Sciatic nerve (tissue), 2 donors: ENCODE measurements around the gene TFCP2. TPM values are rescaled to one million over a fixed set of nuclear protein-coding genes. Genes with fewer than 3 reads are reported as not detected.
A peak's percentile ranks its signal among the peaks of the same experiment; 100 is the strongest.
"Not testable (repeated sequence)": the region's sequence is repeated elsewhere in the genome, so short reads cannot be mapped to it uniquely, and the experiment has no call there.

Source experiments
- ATAC-seq: fragments of 200-7000 bp; cut with Tn5 transposase; one replicate; pipeline ENCODE4 v1.9.1; 2020; ENCODE audit warnings: mild to moderate bottlenecking, moderate library complexity
- DNase-seq: peaks from one replicate; pipeline ENCODE4 v3.0.0-alpha.2; 2020; ENCODE audit warnings: low spot score
- intact Hi-C: fragments of 100-400 bp; cut with DNase I; formaldehyde crosslinking; loops from one replicate; pipeline ENCODE4 v1.14.2; 2022
- total RNA-seq: library from RNA; stranded (reverse); fragmentation: NEBNext Ultra II Directional; extraction: Animal tissue kit (Norgen Biotek cat#: 25700); gene quantifications from one replicate; pipeline ENCODE4 v1.2.1, GENCODE V29; 2021
- donor health status: DM: no; HTN: no; CAD: no.
- donor health status: DM: no; HTN: no; CAD: no.

Gene TFCP2
- total RNA-seq, 1 donor from 2014 or later = 32.2 TPM

GRCh38 chr12:51103977-51104376, 69.0 kb downstream of the TFCP2 start:
- ATAC-seq = no peak
- no peak for DNase-seq
- intact Hi-C loops = no loop called here

DNA sequence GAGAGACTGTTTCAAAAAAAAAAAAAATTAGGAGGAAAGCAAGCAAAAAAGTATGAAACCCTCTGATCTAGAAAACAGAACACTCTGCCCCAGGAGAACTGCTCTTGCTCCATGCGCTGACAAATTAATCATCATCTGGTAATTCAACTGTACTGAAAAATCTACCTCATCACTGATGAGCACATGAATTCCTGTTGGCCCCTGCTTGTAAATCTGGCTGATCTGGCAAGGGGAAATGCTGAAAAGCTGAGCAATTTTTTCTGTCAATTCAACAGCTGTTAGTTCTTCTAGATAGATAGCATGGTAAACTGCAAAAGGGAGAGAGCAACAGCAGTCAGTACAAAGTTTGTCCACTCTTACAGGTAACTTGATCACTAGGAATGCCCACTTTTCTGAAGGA, 74.3 kb downstream of the TFCP2 start:
- DNase-seq = no peak
- no peak for ATAC-seq
- intact Hi-C loops = no loop called here

DNA sequence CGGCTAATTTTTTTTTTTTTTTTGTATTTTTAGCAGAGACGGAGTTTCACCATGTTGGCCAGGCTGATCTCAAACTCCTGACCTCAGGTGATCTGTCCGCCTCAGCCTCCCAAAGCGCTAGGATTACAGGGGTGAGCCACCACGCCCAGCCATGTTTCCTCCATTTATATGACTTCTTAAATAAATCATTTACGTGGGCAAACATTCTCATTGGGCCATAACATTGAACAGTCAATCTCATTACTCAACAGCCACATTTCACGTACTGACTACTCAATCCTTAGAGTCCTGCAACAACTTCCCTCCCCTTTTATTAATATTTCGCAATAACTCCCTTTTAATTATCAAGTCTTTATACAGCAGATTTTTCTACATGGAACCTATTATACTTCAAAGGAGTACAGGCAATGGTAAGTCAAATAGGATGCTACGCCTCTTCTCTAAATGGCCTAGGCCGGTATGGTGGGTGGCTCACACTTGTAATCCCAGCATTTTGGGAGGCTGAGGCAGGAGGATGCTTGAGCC, 82.2 kb downstream of the TFCP2 start:
- DNase-seq = no peak
- intact Hi-C loops = no loop called here
- no peak for ATAC-seq

DNA sequence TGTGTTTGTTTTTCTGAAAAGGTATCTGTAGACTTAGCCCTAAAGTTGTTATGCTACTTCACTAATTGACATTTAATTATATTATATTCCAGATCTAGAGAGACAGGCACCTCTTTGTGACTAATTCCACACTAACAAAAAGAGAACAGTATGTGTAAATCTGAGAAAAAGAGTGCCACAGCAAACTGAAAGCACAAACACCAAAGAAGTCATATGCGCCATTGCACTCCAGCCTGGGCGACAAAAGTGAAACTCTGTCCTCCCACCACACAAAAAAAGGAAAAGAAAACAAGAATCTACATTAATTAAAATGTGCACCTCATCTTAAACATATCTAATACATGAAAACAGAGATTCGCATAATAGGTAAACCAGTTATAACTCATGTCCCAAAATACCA, 85.1 kb downstream of the TFCP2 start:
- no peak for DNase-seq
- intact Hi-C loops = no loop called here
- no peak for ATAC-seq

DNA sequence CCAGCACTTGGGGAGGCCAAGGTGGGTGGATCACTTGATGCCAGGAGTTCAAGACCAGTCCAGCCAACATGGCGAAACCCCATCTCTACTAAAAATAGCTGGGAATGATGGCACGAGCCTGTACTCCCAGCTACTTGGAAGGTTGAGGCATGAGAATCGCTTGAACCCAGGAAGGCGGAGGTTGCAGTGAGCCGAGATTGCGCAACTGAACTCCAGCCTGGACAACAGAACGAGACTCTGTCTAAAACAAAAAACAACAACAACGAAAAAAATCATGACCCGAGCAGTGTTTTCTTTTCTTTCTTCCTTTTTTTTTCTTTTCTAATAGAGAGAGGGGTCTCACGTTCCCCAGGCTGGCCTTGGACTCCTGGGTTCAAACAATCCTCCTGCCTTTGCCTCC, 86.0 kb downstream of the TFCP2 start:
- intact Hi-C loops = no loop called here
- ATAC-seq (no peak), DNase-seq (no peak)

DNA sequence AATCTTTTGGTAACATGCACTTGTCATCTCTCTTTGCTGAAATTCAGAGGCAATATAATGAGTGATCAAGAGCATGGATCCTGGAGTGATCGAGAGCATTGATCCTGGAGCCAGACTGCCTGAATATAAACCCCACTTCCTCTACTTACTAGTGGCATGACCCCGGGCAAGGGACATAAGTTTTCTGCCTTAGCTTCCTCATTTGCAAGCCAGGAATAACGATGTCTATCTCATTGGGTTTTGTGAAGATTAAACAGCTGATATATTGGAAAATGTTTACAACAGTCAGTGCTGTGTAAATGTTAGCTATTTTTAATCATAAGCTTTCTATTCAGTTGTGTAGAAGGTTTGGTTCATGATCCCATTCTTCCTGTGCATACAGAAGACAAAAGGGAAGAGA, 87.2 kb downstream of the TFCP2 start:
- ATAC-seq = no peak
- intact Hi-C loops = no loop called here
- no peak for DNase-seq

DNA sequence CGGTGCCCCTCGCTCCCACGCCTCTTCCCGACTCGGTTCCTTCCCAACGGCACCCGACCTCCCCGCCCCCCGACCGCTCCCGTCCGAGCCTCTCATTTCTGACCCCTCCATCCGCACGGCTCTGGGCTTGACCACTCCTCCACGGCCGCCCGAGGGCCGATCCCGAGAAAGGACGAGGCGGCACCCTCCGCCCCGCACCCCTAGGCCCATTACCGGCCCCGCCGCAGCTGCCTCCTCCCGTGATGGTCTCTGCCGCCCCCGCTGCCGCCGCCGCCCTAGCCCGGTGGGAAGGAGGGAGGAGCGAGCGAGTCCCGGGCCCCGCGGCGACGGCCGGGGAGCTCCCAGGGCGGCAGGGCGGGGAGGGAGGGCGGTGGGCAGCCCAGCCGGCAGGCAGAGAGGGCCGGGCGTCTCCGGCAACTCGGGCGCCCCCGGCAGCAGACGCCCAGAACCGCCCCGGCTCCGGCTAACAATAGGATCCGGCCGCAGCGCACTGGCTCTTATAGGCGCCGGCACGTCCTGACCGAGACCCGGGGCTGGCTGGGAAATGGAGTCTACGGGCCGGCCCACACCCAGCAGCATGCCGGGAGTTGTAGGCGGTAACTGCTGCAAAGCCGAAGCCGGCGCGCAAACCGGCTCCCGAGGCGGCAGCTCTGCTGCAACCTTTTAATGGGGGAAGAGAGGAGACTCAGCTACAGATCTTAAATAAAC, 89.7 kb downstream of the TFCP2 start, which contains the start of gene CSRNP2:
TSS of gene CSRNP2 (minus strand) at position 471 of the 708 bp plus-strand sequence. CDS start 7,035 bp downstream, outside the sequence.
- ATAC-seq (peak; percentile 100), DNase-seq (peak; percentile 97)
- intact Hi-C loops = no loop called here

GRCh38 chr12:51082561-51083125, 90.3 kb downstream of the TFCP2 start:
- intact Hi-C loops = no loop called here
- DNase-seq (no peak), ATAC-seq (peak; percentile 5)

- no peak for ATAC-seq
These were observed 91.5 kb downstream of the TFCP2 start for GRCh38 chr12:51081421-51081820.

DNA sequence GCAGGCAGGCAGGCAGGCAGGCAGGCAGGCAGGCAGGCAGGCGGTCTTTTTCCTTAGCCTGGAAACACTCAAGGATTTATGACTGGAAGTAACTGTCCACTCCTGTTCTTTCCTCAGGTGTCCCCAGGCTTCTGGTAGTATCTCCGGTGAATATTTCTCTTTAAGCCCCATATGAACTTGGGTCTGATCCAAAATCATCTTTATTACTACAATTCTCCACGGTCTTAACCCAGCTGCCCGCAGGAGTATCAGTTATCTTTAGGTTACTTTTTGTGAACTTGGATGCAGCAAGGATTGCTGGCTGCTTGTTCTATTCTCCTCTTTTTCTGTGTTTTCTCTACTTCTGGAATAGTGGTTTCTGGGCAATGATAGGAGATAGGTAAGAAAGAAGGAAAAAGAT, 92.8 kb downstream of the TFCP2 start:
- DNase-seq (no peak), ATAC-seq (no peak)
- intact Hi-C loops = no loop called here

More at GRCh38 chr12:51081421-51081820, 91.5 kb downstream of the TFCP2 start:
- intact Hi-C loops = no loop called here
- DNase-seq = no peak

- intact Hi-C loops, ATAC-seq, DNase-seq: not testable (repeated sequence)
These were observed 94.1 kb downstream of the TFCP2 start for GRCh38 chr12:51078866-51079265.

DNA sequence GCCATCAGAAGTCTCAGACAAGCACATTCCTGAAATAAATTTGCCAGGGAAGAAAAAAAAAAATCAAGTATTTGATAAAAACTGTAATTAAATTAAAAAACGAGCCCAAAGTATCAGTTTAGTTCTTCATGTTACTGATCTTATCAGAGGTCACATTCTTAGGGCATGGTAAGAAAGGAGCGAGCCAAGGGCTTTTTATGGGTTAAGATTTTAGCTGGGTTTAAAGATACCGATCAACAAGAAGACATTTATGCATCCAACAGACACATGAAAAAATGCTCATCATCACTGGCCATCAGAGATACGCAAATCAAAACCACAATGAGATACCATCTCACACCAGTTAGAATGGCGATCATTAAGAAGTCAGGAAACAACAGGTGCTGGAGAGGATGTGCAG, 94.6 kb downstream of the TFCP2 start:
- ATAC-seq, intact Hi-C loops, DNase-seq: not testable (repeated sequence)

DNA sequence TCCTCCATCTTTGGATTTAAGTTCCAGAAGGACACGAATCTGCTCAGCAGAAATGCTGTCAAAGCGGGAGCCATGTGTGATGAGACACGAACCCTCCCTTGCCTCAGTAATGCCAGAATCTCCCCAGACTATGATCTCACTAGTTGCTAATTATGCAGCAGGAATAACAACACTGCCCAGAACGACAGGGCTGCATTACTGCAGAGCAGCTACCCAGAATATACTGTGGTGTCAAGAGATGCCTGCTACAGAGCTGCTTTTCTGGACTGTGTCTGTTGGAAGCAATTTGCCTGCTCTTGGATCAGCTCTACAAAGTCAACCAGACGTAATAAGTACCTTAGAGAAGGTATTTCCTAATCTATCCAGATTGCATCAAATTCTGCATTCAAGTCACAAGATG, 95.0 kb downstream of the TFCP2 start:
- peak; percentile 22 for ATAC-seq
- intact Hi-C loops = no loop called here

GRCh38 chr12:51076236-51076930, 96.6 kb downstream of the TFCP2 start:
- intact Hi-C loops = no loop called here
- DNase-seq (no peak), ATAC-seq (no peak)

More for the DNA sequence above, 95.0 kb downstream of the TFCP2 start:
- DNase-seq = no peak

- peak; percentile 36 for ATAC-seq
- no peak for DNase-seq
- intact Hi-C loops = no loop called here
These were observed 97.5 kb downstream of the TFCP2 start for GRCh38 chr12:51075390-51075789.

DNA sequence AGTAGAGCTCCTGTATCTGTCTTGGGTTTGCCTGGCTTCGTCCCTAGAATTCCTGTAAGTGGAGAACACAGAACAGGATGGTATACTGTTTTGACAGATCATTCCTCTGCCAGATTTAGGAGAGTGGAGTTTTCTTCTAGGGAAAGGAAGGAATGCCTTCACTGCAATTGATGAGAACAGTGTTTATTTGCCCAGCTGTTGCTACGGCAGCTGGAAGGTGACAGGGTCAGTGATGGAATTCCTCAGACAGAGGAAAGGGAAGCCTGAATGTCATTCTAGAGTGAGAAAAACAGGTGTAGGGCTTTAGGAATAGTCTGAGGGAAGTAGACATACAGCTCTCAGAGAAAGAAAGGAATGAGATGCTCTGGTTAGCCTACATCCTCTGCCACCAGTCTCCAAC, 101.3 kb downstream of the TFCP2 start:
- intact Hi-C loops = no loop called here
- ATAC-seq (no peak), DNase-seq (no peak)

DNA sequence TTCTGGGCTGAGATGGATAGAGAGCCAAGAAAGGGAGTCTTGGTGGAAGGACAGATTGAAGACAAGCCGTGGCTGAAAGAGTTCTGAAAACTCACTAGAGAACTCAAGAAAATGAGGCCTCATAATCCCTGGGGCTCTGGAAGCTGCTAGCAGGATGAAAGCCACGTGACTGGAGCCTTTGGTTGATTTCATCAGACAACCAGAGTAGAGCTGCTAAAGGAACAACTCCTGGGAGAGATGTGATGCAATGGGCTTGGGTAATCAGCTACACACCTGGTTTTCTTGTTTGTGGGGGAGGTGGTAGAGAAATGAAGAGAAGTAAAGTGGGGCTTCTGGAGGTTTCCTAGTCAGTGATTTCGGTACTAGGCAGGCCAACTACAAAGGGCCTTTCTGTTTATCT, 102.9 kb downstream of the TFCP2 start:
- intact Hi-C loops = no loop called here
- DNase-seq (no peak), ATAC-seq (peak; percentile 95)

- no peak for DNase-seq
- intact Hi-C loops = no loop called here
- no peak for ATAC-seq
These were observed 105.2 kb downstream of the TFCP2 start for GRCh38 chr12:51067771-51068170.

DNA sequence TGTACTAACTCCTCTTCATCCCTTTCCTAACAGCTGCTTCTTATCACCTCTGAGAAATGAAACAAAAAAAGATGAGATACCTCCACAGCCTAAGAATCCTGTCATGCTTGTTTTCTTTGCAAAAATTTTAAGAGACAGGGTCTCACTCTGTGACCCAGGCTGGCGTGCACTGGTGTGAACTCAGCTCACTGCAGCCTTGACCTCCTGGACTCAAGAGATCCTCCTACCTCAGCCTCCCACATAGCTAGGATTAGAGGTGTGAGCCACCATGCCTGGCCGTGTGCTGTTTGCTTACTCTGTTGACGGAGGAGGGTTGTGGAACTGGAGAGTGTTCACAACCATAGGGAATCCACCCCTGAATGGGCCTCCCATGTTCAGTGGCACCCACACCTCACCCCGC, 105.7 kb downstream of the TFCP2 start:
- intact Hi-C loops = no loop called here
- ATAC-seq = no peak

DNA sequence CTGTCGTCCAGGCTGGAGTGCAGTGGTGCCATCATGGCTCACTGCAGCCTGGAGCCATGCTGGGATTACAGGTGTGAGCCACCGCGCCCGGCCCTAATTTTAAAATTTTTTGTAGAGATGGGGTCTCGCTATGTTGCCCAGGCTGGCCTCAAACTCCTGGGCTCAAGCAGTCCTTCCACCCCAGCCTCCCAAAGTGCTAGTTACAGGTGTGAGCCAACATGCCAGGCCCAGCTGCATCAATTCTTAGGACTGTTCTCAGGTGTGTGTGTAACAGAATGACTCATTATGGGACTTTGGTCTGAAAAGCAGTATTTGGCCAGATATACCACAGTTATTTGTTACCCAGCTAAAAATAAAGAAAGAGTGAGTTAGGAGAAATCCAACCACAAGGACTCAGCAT, 107.4 kb downstream of the TFCP2 start:
- ATAC-seq = no peak
- intact Hi-C loops = no loop called here

More for the DNA sequence above, 105.7 kb downstream of the TFCP2 start:
- DNase-seq = no peak

More for the DNA sequence above, 107.4 kb downstream of the TFCP2 start:
- no peak for DNase-seq
